Stimulated activated CD4-positive, alpha-beta T cell treated with anti-CD3 and anti-CD28 coated beads, Interleukin-2, amount 100 ng/mL, for 4 hours (primary cell): Measurements from ENCODE around the gene DHX36.

Experiments used
- DNase-seq: peaks from one replicate; pipeline ENCODE4 v3.0.0-alpha.2; 2020; ENCODE audit warnings: low read depth

The DHX36 gene, protein sequence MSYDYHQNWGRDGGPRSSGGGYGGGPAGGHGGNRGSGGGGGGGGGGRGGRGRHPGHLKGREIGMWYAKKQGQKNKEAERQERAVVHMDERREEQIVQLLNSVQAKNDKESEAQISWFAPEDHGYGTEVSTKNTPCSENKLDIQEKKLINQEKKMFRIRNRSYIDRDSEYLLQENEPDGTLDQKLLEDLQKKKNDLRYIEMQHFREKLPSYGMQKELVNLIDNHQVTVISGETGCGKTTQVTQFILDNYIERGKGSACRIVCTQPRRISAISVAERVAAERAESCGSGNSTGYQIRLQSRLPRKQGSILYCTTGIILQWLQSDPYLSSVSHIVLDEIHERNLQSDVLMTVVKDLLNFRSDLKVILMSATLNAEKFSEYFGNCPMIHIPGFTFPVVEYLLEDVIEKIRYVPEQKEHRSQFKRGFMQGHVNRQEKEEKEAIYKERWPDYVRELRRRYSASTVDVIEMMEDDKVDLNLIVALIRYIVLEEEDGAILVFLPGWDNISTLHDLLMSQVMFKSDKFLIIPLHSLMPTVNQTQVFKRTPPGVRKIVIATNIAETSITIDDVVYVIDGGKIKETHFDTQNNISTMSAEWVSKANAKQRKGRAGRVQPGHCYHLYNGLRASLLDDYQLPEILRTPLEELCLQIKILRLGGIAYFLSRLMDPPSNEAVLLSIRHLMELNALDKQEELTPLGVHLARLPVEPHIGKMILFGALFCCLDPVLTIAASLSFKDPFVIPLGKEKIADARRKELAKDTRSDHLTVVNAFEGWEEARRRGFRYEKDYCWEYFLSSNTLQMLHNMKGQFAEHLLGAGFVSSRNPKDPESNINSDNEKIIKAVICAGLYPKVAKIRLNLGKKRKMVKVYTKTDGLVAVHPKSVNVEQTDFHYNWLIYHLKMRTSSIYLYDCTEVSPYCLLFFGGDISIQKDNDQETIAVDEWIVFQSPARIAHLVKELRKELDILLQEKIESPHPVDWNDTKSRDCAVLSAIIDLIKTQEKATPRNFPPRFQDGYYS

DNA sequence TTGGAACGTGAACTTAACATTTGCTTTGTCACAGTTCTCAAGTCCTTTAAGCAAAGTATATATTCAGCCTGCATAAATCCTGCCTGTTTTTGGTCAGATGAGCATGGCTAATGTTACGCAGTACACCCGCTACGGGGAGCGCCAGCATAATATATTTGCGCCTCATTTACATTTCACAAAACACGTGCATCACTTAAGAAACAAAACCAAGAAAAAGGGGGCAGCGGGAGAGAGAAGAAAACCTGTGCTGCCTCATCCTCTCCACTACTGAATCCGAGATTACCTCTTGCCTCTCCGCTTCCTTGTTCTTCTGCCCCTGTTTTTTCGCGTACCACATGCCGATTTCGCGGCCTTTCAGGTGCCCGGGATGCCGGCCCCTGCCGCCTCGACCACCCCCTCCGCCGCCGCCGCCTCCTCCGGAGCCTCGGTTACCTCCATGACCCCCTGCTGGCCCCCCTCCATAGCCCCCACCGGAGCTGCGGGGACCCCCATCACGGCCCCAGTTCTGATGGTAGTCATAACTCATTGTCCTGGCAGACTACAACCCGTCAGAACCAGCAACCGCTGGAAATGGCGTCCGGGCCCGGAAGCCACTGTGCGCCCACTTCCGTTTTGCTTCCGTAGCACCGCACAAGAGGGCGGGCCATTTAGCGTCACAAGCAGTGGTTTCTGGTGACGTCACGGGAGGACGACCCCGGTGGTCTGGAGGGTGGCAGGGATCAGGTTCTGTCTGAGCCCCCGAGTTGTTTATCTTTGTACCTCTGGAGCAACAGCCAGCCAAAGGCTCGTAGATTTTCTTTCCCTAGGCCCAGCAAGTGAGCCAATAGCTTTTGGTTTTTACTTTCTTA is at the start of gene DHX36:
TSS of gene DHX36 (minus strand) at position 597 of the 848 bp plus-strand sequence. CDS start at position 526, 71 bp downstream.
- DNase-seq = peak; percentile 85

DNA sequence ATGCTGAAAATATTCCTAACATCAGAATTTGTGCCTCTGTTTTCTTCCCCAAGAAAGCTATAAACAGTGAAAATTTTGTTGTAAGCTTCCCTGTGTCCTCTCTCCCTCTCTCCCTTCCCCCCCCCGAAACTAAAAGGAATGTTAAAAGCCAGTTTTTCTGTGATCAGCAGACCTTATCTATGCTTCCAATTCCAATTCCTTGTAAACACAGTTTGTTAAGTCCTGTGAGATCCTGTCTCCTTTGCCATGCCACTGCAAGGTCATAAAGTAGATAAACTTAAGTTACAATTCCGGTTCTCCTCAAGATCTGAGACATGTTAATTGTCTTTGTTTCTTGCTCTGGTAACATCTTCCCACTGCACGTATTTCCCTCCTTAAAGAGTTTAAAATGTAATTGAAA is 42.9 kb upstream of the DHX36 start:
- no peak for DNase-seq

DNA sequence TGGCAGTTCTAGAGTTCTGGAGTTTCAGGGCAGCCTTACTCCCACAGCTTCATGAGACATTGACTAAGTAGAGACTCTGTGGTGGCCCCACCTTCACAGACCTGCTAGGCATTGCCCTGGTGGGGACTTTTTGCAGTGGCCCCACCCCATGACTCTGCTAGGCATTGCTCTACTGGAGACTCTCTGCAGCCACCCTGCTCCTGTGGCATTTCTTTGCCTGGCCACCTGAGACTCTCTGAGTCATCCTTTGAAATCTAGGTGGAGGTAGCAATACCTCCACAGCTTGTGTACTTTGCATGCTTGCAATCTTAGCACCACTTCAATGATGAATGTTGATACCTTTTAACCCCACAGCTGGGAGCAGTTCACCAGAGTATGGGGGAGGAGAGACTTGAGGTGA is 40.6 kb upstream of the DHX36 start:
- no peak for DNase-seq

DNA sequence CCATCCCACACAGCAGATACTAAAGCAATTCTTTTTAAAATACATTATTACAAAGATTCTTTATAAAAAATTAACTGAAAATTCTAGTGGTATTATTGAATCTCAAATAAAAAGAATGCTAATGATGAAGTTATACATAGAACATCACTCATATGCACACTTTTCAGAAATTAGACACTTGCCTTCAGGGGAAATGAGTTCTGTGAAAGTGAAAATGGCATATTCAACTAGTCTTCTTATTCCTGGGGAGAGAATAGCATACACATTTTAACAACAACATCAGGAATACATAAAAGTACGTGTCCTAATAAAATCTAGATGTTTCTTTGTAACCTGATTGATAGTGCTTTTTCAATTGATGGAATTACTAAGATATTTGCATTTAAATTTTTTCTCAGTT is 36.8 kb upstream of the DHX36 start:
- DNase-seq = no peak

DNA sequence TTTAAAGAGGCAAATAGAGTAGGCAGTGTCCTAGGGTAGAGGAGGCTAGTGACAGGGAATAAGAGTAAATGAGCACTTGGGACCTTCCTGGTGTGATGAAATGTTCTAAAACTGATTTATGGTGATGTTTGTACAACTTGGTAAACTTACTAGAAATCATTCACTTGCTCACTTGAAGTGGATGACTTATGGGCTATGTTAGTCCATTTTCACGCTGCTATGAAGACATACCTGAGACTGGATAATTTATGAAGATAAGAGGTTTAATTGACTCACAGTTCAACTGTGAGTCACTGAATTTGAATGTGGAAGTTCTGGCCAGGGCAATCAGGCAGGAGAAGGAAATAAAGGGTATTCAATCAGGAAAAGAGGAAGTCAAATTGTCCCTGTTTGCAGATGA is 31.7 kb upstream of the DHX36 start:
- no peak for DNase-seq

DNA sequence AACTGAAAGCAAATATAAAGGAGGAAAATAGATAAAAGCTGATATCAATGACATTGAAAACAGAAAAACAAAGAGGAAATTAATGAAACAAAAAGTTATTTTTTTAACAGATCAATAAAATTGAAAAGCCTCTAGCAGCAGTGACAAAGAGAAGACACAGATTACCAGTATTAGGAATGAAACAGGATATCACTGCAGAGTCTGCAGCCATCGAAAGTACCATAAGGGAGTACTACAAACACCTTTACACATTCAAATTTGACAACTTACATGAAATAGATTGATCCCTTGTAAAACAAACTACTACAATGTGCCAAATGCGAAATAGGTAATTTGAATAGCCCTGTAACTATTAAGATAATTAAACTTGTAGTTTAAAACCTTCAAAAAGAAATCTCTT is 24.9 kb upstream of the DHX36 start:
- DNase-seq = no peak

DNA sequence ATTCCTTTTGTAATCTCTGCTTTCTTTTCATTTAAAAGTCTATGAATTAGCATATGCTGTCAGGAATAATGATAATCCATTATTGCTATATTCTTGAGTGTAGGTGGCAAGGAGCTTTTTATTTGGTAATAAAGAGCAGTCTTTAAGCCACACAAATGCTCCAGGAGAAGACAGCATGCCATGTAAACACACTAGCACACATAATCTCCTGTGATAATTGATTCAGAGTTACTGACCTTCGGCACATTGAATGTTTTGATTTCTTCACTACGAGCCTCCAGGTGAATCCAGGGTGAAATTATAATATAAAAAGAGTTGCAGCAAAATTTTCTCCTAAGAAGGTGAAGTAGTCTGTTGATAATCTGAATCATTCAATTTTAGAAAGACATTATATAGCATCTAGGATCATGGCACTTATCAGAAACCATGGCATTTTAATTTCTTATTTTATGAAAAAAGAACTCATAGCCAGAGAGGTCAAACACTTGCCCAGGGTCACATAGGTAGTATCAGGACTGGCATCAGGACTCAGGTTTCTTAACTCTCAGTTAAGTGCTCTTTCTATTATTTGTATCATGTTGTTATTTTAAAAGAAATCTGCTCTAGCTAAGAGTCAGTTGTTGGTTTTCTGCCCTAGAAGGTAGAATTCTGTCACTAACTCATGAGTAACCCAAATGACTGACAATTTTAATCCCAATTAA is 21.3 kb upstream of the DHX36 start:
- DNase-seq = no peak

DNA sequence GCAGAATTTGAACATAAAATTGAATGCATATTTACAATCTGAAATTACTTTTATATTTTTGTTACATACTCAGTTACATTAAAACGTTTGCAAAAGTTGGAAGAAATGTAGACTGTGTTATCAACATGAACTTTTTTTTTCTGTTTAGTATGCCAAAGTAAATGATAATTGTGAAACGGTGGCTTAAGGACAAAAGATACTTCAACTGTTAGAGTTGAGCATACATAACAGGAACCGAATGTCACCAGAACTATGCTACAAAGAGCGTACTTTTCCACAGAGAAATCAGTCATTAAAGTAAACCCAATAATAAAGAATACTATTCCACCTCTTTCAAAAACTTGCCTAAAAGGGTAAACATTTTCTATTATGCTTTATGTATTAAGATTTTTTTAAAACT is 14.3 kb upstream of the DHX36 start:
- DNase-seq = no peak

DNA sequence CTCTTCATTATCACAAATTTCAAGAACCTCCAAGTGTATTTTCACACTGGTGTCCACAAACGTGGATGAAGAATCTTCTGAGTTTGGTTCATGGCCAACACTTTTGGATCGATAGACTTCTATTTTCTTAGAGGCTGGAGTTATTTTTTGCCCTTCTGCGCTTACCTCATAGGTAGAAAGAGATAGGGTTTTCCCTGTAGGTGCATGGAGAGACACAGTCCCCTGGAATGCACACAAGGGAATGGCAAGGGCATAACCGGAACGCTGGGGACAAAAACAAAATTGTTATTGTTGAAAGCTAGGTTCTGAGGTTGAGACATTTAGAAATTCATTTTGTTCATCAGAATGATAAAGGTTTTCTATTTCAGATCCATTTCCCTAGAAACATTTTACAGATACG is 13.7 kb upstream of the DHX36 start:
- no peak for DNase-seq

DNA sequence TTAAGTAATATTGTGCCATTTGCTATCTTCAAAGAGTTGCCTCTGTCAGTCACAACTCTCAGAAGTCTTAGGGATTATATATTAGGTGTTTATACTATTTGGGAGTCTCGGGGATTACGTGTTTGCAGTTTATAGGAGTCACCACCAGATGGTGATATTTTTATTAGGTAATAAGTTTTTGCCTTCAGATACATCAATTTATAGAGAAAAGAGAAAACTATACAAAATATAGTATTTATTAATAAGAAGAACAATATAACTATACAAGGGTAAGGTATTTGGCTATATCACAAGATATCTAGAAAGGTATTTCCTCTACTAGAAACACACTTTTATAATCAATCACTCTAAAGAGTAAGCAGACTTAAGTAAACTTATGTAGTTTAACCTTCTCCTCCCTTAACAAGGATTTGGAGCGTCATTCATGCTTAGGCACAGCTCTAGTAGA is 10.7 kb upstream of the DHX36 start:
- DNase-seq = no peak

DNA sequence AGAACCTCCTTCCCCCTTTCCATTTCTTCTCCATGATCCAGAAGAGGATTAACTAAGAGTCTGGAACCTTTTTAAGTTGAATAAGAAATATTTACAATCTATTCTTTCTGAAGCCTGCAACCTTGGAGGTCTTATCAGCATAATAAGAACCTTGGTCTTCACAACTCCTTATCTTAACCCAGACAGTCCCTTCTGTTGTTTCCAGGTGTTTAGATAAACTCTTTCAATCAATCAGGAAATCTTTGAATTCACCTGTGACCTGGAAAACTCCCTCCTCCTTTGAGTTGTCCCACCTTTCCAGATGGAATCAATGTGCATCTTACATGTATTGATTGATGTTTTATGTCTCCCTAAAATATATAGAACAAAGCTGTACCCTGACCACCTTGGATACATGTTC is 3.6 kb upstream of the DHX36 start:
- DNase-seq = no peak

DNA sequence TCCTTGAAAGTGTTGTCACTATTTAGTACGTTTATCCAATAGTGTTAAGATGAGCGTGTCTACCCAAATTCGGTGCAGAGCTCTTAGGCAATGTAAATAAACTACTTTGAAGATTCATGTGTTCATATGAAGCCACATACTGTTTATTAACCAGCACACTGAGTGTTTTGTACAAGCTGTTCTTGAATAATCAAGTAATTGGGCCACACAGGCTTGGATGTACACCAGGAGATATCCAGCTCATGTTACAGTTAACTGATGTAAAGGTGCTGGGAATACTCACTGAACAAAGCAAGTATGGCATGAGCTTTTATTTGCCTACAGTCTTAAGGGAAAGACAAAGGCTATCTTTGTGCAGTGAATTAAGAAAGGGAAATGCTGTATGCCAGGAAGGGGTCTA is 632 bp upstream of the DHX36 start:
- no peak for DNase-seq

DNA sequence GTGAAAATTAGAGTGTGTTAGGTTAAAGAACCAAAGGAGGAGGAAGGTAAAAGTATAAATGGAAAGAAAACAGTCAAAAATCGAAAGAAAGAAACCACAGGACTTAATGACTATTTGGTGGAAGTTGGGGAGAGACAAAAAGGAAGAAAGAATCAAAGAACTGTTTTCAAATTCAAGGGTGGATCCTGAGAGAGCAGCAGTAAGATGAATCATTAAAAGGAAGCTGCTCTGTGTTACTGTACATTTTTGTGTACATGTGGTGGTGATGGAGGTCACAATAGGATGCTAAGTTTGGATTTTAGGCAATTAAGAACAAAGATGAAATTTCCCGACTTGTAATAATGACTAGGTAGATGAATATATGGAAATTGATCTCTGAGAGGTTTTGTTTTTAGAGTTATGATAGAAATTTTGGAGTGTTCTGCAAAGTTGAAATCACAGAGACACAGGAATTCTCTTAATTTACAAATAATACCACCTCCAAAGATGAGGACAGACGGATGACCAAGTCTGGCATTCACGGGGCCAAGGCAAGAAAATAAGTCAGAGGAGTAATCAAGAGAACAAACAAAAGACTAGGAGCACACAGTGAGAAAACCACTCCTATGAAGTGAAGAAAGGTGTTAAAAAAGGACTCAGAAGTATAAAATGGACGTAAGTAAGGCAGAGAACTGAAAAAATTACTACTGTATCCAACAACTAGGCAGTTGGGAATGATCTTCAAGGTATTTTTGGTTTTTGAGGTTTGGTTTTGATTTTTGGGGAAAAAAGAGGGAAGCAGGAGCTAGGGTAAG is 7.1 kb downstream of the DHX36 start:
- no peak for DNase-seq

DNA sequence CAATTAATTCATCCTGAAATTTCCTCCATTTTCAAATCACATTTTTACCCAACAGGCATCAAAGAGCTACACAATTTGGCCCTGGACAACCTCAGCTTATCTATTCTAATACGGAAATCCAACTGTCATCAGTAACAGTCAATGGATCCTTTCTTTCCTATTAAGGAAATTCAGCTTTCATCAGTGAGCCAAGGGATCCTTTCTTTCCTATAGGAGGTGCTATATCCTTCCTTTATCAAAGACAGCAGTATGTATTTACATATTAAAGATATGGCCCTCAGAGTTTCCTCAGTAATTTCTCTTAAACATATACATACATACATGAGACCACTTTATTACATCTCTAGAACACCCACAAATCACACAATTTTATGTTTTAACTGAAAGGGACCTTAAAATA is 10.1 kb downstream of the DHX36 start:
- no peak for DNase-seq

DNA sequence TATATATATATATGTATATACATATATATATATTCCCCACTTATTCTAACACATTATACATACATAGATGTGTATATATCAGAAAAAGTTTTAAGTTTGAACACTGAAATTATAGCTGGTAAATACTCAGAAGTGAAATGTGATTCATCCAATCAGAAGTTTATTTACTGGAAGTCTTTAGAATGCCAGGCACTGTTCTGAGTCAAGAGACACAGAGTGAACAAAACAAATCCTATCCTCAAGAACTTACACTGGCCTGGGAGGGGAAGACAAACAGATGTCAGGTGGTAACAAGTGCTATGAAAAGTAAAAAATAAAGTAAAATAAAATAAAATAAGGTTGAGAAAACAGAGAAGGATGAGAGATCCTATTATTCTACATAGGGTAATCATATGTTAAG is 13.4 kb downstream of the DHX36 start:
- DNase-seq = no peak

DNA sequence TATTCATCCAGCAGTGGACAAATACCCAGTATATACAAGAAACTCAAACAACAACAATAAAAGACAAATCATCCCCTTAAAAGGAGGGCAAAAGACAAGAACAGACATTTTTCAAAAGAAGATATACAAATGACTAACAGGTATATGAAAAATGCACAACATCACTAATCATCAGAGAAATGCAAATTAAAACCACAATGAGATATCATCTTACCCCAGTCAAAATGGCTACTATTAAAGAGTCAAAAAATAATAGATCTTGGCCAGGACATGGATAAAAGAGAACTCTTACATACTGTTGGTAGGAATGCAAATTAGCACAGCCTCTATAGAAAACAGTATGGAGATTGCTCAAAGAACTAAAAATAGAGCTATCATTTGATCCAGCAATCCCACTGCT is 16.9 kb downstream of the DHX36 start:
- no peak for DNase-seq

DNA sequence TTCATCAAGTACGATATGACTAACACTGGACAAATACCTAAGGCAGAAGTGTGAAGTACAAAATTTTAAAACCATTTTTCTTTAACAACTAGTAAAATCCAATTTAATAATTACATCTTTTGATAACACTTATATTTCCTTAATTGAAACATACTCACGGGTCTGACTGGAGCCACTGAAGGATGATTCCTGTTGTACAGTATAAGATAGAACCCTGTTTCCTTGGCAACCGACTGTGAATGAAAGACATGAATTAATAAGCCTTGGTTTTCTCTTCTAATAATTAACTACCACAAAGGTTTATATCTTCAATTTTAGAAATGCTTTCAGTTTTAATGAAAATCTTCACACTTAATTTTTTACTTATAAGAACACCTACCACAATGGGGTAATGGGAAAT is 19.4 kb downstream of the DHX36 start:
- no peak for DNase-seq

DNA sequence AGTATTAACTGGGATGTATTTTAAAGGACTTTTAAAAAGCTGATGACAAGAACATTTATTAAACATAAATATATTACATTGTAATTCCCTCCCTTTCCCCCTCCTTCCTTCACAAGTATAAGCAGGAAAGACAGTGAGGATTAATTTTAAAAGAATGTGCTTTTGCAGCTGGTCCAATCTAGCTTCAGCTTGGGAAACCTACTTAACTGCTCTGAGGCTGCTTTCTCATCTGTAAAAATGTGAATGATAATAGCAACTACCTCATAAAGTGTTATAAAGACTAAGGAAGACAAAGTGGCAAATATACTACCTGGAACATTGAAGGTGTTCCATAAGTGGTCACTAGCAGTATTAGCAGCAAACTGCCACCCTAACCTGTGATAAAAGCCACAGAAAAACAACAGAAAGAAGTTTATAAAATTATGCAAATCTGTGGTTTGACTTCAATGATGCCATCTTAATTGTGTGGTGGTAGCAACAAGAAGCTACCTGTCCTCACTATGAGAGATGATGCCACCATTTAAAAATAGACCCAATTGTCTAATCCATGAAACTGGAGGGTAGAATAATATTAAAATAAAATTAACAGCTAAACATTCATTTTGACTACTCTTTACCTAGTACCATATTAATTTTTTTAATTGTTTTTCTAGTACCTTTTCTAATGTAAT is 20.0 kb downstream of the DHX36 start:
- DNase-seq = no peak

DNA sequence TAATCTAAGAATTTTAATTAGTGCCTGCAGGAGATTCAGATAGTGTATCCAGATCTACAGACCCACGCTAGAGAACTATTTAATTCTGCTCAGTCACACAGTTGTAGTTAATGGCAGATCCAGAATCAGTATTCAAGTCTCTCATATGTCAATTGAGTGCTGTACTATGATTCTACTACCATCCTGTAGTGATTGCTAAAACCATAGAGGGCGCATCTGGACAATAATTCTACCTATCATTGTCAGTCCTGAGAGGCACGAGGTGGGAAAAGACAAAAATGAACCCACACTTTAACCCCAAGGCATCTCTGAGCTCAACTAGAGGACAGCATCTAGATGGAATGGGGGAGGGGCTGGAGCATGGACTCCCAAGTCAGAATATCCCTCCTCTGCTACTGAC is 22.7 kb downstream of the DHX36 start:
- no peak for DNase-seq

DNA sequence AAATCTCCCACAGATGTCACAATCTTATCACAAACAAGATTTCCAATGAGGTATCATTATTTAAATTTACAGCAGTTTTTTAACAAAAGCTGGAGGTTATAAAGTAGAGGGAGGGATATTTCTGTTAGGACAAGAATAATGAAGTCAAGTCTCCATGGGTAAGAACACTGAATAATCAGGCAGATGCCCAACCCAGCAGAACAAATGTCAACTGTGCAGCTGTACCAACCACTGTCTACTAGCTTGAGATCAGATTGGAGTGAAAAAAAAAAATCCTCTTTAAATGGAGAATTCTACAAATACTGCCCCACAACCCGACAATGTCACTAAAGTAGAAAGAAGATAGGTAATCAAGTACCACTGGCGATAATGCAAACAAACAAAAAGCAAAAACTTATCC is 30.3 kb downstream of the DHX36 start:
- no peak for DNase-seq
